Sigmoid colon (tissue), 7 donors: ENCODE results near the gene CEP128. TPM values are rescaled to one million over a fixed set of nuclear protein-coding genes. Genes with fewer than 3 reads are reported as not detected.

ENCODE experiments used
- DNase-seq: peaks from one replicate; pipeline ENCODE4 v3.0.0-alpha.2; 2019
- H3K27ac ChIP-seq, 4 donors: fragments of 200-600 bp; sonication (generic); one replicate each; pipeline ENCODE4 v1.5.1; 2016 to 2019; ENCODE audit warnings: mild to moderate bottlenecking in 1 of 4
- H3K27me3 ChIP-seq, 3 donors: fragments of 200-600 bp; sonication (generic); one replicate each; pipeline ENCODE4 v1.5.1; 2019; ENCODE audit warnings: mild to moderate bottlenecking in 1 of 3
- H3K36me3 ChIP-seq, 4 donors: fragments of 200-600 bp; sonication (generic); one replicate each; pipeline ENCODE4 v1.5.1; 2016 to 2019
- H3K4me1 ChIP-seq, 4 donors: fragments of 200-600 bp; sonication (generic); one replicate each; pipeline ENCODE4 v1.5.1; 2017 to 2019
- H3K4me3 ChIP-seq, 4 donors: fragments of 200-600 bp; sonication (generic); one replicate each; pipeline ENCODE4 v1.5.1; 2017 to 2019; ENCODE audit warnings: mild to moderate bottlenecking in 2 of 4, moderate library complexity in 1 of 4
- H3K9me3 ChIP-seq, 4 donors: fragments of 200-600 bp in 3 of 4; sonication (generic) in 3 of 4; one replicate each; pipeline versions ENCODE4 v1.5.1 to v1.6.1; 2013 to 2019
- EP300 ChIP-seq, 4 donors: sonication (generic); formaldehyde crosslinking; IDR thresholded peaks; one replicate each; pipeline ENCODE4 v1.6.1; 2017; ENCODE audit warnings: antibody characterized with exemption in 4 of 4
- POLR2A ChIP-seq, 2 donors: fragments of 450-650 bp; IDR thresholded peaks; one replicate each; pipeline ENCODE4 v1.6.1; 2016; ENCODE audit warnings: antibody characterized with exemption in 2 of 2, mild to moderate bottlenecking in 2 of 2, moderate library complexity in 2 of 2
- POLR2AphosphoS5 ChIP-seq, 4 donors: sonication (generic); formaldehyde crosslinking; IDR thresholded peaks; one replicate each; pipeline ENCODE4 v1.6.1; 2017; ENCODE audit warnings: antibody characterized with exemption in 4 of 4
- WGBS, 2 donors: extraction: QIAGEN DNeasy Blood & Tissue Kit; methylation state at CpG; one replicate each; pipeline ENCODE4 v1.1.7; 2013; 5-methylcytosine and 5-hydroxymethylcytosine counted together
- intact Hi-C: fragments of 100-400 bp; cut with DNase I; formaldehyde crosslinking; loops from one replicate; pipeline ENCODE4 v1.15.1; 2023
- polyA plus RNA-seq, 3 donors: library from polyadenylated mRNA; stranded (reverse); fragments of 200-250 nt; gene quantifications; one replicate each; pipeline ENCODE4 v1.2.3, GENCODE V29; 2013
- total RNA-seq, 4 donors: library from RNA; depleted of rRNA; stranded (reverse); fragments of >200 nt; gene quantifications; one replicate each; pipeline ENCODE4 v1.1.0, GENCODE V29; 2016
- TF ChIP-seq, protein P1 (sequence below), 4 experiments: fragments of 450-650 bp in 3 of 4; fragments of 200-600 bp in 1 of 4; IDR thresholded peaks; one replicate each; pipeline ENCODE4 v1.5.1; 2016 to 2019; ENCODE audit warnings: antibody characterized with exemption in 4 of 4, mild to moderate bottlenecking in 3 of 4, moderate library complexity in 2 of 4
- donor health status: healthy with polysubstance abuse.
- donor health status: Bipolar disorder and iron deficiency.
- donor health status: healthy.

Gene CEP128
- total and polyA plus RNA-seq, 7 donors = 0.60 to 16.6 (median 8.3) TPM

DNA sequence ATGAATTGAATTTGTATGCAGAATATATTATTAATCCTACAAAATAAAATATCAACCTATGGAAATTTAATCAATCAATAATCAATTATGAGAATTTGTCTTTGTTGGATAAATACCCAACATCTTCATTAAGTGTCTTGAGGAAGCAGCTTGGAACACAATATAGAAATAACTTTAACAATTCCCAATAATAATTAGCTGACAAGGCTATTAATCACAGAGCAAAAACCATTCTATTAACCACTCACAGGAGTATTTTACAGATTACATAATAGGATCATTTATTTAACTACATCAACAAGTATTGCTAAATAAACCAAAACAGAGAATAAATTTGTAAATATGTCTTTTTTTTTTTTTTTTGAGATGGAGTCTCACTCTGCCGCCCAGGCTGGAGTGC lies 190.3 kb downstream of the CEP128 start:
- no peaks in the 10 kb centered on the region for H3K36me3 ChIP-seq
- H3K27ac ChIP-seq = no peak overlapping the region
- TF ChIP-seq EP300 (IDR thresholded peaks at IDR 0.05) (no peak), POLR2AphosphoS5 (IDR thresholded peaks at IDR 0.05) (no peak), POLR2A (IDR thresholded peaks at IDR 0.05) (no peak)
- TF ChIP-seq, protein P1, sequence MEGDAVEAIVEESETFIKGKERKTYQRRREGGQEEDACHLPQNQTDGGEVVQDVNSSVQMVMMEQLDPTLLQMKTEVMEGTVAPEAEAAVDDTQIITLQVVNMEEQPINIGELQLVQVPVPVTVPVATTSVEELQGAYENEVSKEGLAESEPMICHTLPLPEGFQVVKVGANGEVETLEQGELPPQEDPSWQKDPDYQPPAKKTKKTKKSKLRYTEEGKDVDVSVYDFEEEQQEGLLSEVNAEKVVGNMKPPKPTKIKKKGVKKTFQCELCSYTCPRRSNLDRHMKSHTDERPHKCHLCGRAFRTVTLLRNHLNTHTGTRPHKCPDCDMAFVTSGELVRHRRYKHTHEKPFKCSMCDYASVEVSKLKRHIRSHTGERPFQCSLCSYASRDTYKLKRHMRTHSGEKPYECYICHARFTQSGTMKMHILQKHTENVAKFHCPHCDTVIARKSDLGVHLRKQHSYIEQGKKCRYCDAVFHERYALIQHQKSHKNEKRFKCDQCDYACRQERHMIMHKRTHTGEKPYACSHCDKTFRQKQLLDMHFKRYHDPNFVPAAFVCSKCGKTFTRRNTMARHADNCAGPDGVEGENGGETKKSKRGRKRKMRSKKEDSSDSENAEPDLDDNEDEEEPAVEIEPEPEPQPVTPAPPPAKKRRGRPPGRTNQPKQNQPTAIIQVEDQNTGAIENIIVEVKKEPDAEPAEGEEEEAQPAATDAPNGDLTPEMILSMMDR (IDR thresholded peaks at IDR 0.05) = no peak
- intact Hi-C loops = no loop called here
- WGBS, 2 donors = 97 to 100% methylated on average over 1 of the region's 1 CpG
- no peaks in the 10 kb centered on the region for H3K4me1 ChIP-seq
- no peaks in the 10 kb centered on the region for H3K27me3 ChIP-seq
- H3K9me3 ChIP-seq = no peaks in the 10 kb centered on the region
- no peak for DNase-seq
- no peak overlapping the region for H3K4me3 ChIP-seq

DNA sequence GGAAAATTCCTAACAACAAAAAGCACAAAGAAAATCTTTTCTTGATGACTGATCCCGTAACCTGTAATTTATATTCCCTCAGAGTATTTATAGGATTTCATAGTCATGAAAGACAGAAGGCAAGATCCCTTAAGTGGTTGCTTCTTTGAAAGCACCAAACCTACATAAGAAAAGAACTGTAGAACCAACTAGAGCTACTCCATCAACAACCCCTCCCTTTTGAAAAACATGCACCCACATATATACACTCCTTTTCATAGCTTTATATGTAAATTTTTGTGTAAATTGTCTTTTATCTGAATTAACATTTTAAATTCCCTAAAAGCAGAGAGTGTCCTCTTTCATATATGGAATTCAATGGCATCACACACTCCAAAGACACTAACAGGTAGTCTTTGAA lies 215.3 kb downstream of the CEP128 start:
- no peaks in the 10 kb centered on the region for H3K36me3 ChIP-seq
- H3K9me3 ChIP-seq = no peaks in the 10 kb centered on the region
- TF ChIP-seq, protein P1 (IDR thresholded peaks at IDR 0.05) = no peak
- no peaks in the 10 kb centered on the region for H3K27me3 ChIP-seq
- H3K4me1 ChIP-seq = no peaks in the 10 kb centered on the region
- intact Hi-C loops = no loop called here
- no peak overlapping the region for H3K27ac ChIP-seq
- no peak for DNase-seq
- 94 to 98% methylated on average over 1 of the region's 1 CpG for WGBS, 2 donors
- H3K4me3 ChIP-seq = no peak overlapping the region

DNA sequence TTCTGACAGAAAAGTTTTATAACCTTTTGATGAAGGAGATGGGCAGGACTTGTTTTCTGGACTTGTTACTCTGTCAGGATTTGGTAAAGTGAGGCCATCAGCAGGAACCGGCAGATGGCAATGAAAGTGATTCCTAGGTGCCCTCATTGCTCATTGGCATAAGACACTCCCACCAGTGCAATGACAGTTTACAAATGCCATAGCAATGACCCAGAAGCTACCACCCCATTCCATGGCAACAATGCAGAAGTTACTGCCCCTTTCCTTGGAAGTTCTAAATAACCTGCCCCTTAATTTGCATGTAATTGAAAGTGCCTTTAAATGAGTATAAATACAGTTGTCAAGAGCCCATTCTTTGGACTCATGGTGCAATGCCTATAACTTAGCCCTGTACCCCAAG lies 222.6 kb downstream of the CEP128 start:
- 90 to 93% methylated on average over 1 of the region's 1 CpG for WGBS, 2 donors
- no peak overlapping the region for H3K4me3 ChIP-seq
- intact Hi-C loops = no loop called here
- H3K27me3 ChIP-seq = no peaks in the 10 kb centered on the region
- no peaks in the 10 kb centered on the region for H3K4me1 ChIP-seq
- no peaks in the 10 kb centered on the region for H3K9me3 ChIP-seq
- DNase-seq = no peak
- TF ChIP-seq, protein P1 (IDR thresholded peaks at IDR 0.05) = no peak
- TF ChIP-seq POLR2AphosphoS5 (IDR thresholded peaks at IDR 0.05) (no peak), POLR2A (IDR thresholded peaks at IDR 0.05) (no peak), EP300 (IDR thresholded peaks at IDR 0.05) (no peak)
- no peak overlapping the region for H3K27ac ChIP-seq
- no peaks in the 10 kb centered on the region for H3K36me3 ChIP-seq

DNA sequence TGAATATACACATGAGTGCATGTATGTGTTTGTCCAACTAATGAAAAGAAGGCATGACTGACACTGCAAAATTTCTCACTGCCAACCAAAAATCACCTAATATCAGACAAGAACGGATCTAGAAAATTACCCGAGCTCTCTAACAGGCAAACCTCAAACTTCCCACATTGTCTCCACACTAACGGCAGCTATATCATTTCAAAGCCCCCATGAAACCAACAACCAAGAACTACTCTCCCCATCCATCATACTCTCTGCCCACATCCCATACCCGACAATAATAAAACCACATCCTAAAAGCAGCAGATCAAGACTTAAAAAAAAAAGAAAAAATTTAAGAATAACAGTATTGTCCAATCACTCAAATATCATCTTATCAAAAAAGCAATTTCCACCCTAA lies 227.1 kb downstream of the CEP128 start:
- intact Hi-C loops = no loop called here
- DNase-seq = no peak
- H3K4me3 ChIP-seq = no peak overlapping the region
- H3K27ac ChIP-seq = no peak overlapping the region
- H3K9me3 ChIP-seq = no peaks in the 10 kb centered on the region
- WGBS, 2 donors = 50 to 79% methylated on average over 4 of the region's 4 CpGs
- no peaks in the 10 kb centered on the region for H3K4me1 ChIP-seq
- H3K27me3 ChIP-seq = no peaks in the 10 kb centered on the region
- no peaks in the 10 kb centered on the region for H3K36me3 ChIP-seq
- TF ChIP-seq, protein P1 (IDR thresholded peaks at IDR 0.05) = no peak
- TF ChIP-seq EP300 (IDR thresholded peaks at IDR 0.05) (no peak), POLR2A (IDR thresholded peaks at IDR 0.05) (no peak), POLR2AphosphoS5 (IDR thresholded peaks at IDR 0.05) (no peak)

DNA sequence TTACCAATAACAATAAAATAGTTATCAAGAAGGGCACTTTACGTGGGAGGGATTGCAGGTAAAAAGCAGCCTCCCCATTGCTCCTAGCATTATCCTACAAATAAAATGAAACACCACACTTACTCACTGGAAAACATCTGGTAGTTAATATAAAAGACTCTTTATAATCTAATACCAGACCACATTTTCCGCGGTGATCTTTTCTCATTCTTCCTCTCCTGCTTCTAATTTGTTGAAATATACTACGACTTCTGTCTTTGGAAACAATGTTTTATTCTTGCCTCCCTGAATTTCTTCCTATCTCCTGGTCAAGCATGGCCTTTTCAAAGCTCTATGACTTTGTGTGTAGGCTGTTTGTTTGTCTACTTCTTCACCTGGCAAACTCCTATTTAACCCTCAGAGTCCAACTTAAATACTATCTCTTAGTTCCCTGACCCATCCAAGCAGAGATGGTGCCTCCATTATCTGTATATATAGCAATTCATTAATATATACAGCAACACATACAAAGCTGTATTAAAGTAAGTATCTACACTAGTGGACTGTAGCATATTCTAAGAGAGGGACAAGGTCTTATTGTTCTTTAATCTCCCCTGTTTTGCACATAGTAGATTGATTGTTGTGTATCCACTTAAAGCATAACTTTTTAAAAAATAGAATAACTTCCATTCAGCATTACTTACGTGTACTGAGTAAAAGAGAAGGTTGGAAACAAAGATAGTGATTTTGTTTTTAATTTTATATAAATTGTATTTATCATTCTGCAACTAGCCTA lies 228.3 kb downstream of the CEP128 start:
- intact Hi-C loops = no loop called here
- 95 to 96% methylated on average over 5 of the region's 5 CpGs for WGBS, 2 donors

More for the DNA sequence above, 228.3 kb downstream of the CEP128 start:
- TF ChIP-seq POLR2A (IDR thresholded peaks at IDR 0.05) (no peak), EP300 (IDR thresholded peaks at IDR 0.05) (no peak), POLR2AphosphoS5 (IDR thresholded peaks at IDR 0.05) (no peak)
- TF ChIP-seq, protein P1 (IDR thresholded peaks at IDR 0.05) = no peak
- DNase-seq = no peak
- Histone ChIP-seq H3K4me3 (no peak overlapping the region), H3K27me3 (no peaks in the 10 kb centered on the region), H3K27ac (no peak overlapping the region), H3K9me3 (no peaks in the 10 kb centered on the region), H3K4me1 (no peaks in the 10 kb centered on the region), H3K36me3 (no peaks in the 10 kb centered on the region)
